MM.1S (cell line): Measurements from ENCODE around the gene LRRTM1.

Experiments used
- CTCF ChIP-seq: fragments of 300-600 bp; sonication (generic); IDR thresholded peaks from 2 replicates; pipeline ENCODE4 v1.5.1; 2016; ENCODE audit warnings: antibody characterized with exemption, low read length, mixed read lengths
- EZH2phosphoT487 ChIP-seq: fragments of 300-600 bp; sonication (generic); IDR thresholded peaks from 2 replicates; pipeline ENCODE4 v1.6.1; 2018; ENCODE audit warnings: antibody characterized with exemption, low read length

GRCh38 chr2:80293039-80293438 lies 11.5 kb downstream of the LRRTM1 start:
- no peak for TF ChIP-seq CTCF
- TF ChIP-seq EZH2phosphoT487: no peak
